ENCODE results near the gene VAV2.
A peak's percentile ranks its signal among the peaks of the same experiment; 100 is the strongest.
"Not testable (repeated sequence)": the region's sequence is repeated elsewhere in the genome, so short reads cannot be mapped to it uniquely, and the experiment has no call there.

Gene VAV2

DNA sequence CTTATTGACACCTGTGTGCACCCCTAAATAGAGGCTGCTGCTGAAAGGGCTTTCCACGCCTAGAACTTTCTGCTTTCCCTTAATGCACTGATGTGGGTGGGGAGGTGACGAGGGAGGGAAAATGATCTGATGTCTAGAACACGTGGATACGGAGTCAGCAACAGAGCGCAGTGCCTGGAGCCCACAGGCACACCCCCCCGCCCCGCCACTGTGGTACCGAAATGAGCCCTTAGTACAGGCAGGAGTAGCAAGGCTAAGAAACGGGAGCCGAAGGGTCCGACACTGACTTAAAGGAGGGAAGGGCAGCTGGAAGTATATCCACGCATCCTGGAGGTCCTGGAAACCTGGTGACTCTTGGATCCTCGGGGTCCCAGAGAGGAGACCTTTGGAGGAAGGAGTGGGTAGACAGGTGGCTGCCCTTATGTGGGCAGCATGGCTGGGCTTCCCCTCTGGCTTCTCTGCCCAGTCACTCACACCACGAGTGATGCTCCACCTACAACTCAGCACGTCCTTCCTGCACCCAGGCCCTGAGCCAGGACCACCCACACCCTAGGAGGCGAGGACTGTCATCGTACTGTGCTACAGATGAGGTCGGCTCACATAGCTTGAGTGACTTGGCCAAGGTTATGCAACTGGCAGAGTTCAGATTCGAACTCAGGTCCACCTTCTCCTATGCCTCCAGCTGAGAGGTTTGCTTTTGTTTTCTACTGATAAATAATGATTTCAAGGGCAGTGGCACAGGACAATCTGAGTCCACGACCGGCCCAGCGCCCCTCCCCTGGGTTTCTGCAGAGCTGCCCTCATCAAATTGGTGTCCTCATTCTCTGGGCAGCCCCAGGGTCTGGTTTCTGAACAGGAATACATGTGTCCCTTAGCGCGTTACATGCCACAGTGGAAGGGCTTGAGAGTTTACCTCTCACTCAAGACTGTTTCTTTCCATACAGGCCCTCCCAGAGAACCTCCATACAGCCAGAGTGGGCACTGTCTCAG, 4.7 kb upstream of the VAV2 start:
- DNase-seq = no peak

DNA sequence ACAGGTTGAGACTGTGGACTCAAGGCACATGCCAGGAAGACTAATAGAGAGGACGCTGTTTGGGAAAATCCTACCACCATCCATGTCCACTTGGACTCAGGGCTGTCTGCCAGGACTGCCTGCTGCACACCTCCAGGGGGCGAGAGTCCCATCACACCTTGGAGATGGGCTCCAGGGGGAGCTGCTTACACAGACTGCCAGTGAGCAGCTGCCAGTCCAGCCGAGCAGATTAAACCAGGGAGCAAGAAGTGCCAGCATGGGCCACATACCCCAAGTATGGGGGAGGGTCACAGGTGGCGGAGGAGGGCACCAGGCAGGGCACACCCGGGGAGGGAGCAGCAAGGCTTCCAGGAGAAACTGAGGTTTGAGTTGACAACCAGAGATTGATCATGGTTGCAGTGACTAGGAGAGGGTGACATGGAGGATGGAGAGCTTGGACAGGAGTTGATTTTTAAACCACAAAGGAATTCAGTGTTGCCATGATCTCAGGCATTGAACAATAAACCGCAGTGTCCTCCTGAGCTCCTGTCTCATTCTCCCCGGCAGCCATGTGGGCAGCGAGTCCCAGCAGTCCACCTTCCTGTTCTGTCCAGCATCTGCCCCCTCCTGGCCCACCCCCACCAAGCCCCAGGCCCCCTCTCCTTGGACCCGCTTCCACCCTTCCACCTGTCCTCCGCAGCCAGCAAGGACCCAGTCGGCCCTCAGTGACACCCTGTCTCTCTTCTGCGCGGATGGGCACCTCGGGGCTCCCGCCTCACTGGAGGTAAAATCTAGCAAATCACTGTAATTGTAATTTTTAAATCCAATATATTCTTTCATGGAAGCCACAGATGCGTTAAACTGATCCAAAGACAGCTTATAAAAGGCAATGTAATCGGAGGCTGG, 3.1 kb upstream of the VAV2 start:
- DNase-seq = no peak

DNA sequence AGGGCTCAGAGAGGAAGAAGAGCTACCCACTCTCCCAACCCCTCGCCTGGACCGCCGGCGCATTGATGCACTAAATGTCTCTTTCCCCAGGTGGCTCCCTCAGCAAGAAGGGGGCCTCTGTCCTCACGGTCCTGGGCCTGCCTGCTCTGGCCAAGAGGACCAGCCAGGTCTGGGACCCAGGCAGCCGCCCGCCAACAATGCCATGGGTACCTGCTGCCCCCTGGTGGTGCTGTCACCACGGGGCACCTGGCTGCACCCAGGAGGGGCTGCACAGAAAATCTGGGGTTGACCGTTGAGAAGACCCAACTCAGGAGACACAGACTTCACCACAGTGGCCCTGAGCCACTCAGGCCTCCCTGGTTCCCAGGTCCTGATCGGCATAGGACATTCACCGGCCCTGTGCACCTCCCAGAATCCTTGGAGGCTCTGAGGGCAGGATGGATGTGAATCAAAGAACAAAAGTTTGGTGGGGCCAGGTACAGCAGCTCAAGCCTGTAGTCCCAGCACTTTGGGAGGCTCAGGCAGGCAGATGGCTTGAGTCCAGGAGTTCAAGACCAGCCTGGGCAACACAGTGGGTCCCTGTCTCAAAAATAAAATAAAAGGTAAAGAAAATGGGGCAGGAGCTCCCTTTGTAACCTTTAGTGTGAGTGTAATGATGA, 2.4 kb upstream of the VAV2 start:
- peak; percentile 87 for DNase-seq

DNA sequence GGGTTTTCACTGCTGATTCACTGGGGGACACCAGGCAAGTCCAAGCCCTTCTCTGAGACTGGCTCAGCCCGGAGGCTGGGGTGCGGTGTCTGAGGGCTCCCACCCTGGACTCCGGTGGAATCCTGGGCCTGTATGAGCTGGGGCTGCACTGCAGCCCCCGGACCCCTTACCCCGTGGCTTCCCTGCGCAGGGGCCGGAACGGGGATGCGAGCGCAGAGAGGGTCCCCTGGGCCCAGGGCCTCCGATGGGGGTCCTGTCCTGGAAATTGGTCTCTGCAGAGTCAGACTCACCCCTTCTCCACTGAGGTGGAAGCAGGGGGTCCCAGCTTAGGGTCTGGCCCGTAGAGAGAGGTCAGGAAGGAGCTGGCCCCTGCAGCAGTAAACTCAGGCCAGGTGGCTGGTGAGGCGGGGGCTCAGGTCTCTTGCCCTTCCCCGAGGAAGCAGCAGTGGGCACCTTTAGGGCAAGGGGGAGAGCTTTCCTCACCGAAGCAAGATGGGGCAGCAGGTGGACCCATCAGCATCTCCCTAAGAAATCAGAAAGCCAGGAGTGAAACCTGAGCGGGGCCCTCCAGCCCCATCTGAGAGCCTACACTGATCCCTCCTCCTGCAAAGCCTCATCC, 1.6 kb upstream of the VAV2 start:
- no peak for DNase-seq

DNA sequence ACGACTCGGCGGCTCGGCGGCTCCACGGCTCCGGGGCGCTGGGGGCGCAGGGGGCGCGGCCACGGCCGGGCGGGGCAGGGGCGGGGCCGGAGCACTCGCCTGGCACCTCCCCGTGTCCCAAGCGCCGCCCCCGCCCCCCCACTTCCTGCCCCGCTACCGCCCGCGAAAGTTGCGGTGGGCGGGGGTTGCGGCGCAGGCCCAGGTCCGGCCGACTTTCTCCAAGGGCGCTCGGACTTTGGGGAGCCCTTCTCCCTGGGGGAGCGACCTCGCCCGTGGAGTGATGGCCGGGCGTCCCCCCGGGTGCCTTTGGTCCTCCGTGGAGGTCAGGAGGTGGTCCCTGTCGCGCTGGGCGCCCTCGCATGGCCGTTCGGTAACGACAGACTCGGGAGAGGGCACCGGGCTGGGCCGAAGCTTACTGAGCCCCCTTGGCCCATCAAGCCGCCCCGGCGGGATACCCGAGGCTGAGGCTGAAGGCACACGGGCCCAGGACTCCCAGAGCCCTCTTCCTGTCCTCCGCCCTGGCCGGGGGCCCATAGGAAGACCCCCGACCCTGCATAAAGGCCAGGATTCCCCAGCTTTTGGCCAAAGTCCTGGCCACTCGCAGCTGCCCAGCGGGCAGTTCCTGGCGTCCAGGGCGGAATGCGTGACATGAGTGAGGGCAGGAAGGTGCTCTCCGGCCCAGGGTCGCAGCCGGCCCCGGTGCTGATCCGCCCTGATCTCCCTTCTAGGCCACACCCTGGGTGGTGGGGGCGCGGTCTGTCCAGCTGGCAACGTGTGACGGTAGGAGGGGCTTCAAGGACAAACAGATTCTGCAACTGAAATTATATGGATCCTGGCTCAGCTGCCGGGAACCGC, 883 bp upstream of the VAV2 start:
- DNase-seq = peak; percentile 94

DNA sequence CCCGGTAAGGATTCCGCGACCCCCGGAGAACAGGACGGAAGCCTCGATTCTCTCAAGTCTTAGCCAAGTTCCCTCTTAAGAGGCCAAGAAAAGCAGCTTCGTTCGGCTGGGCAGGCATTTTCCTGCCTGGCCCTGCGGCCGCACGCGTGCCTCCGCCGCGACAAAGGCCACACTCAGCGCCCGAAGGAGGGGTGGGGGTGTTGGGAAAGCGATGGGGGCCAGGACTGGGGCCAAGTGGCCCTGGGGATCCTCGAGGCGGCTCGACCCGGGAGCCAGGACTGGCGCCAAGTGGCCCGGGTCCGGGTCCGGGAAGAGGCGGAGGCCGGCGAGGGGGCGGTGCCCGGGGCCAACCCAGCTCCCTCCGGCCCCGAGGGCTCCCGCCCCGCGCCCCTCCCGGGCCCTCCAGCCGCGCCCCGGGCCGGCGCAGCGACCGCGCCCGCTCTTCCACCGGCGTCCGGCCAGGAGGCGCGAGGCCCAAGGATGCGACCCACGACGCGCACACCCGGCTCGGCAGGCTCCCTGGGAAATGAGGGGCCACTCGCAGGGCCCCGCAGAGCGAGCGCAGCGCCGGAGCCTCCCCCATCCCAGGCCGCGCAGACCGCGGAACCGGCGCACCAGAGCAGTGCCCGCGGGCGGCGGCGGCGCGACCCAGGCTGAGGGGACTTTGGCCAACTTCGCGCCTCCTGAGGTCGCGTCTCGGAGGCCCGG, 756 bp downstream of the VAV2 start:
- peak; percentile 39 for DNase-seq

DNA sequence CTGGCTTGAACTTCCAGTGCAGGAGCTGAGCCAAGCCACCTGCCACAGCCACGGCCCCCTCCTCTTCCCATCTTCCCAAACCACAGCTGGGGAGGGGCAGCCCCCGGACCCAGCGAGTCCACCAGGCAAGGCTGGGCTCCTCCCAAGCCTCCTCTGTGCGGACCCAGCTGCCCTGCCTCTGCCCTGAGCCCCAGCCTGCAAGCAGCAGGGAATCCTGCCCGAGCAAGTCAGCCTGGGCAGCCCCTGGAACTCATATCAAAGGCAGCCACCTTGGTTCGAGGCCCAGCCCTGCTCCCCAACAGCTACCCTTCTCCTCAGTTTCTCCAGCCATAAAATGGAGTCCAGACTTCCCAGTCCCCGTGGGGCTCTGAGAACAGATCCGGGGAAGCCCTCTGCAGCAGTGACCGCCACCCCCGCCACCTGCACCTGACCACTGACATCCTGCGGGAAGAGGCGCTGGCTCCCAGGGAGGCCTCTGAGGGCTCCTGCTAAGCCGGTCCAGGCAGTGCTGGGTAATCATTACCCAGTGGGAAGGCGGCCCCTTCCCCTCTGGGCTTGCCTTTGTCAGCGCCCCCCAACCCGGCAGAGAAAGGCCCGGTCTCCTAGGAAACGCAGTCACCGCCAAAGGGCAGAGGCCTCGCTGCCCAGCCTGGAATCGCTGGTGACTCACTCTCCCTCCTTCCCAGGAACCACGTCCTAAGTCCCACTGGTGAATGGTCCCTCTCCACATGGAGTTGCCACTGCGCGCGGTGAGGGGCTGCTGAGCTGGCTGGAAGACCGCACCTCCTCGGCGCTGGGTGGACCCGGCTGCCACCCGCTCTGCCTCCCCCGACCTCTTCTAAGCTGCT, 1.5 kb downstream of the VAV2 start:
- DNase-seq = peak; percentile 48

DNA sequence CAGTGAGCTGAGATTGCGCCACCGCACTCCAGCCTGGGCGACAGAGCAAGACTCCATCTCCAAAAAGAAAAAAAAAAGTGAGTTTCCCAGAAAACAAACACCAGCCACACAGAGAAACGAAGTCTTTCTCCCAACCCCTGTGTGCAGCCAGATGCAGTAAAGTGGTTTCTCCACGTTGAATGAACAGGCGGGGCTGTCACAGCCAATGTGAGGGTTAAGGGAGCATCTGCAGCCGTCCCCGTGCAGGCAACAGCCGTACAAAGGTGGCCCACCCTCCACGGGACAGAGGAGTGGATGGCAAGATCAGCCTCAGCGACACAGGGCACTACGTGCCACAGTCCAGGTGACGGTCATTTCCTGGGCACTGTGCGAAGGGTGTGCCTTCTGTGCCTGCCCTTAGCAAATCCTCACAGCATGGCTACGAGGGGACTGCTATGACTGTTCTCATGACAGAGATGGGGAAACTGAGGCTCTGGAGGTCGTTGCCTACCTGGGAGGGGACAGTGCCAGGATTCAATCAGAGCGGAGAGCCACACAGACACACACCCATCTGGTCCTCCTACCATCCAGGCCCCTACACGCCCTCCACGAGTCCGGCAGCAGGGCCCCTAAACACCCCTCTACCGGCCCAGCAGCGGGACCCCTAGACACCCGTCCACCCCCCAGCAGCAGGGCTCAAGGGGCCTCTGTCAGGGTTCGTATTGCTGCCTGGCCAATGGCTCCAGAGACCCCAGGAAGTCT, 2.3 kb downstream of the VAV2 start:
- no peak for DNase-seq

DNA sequence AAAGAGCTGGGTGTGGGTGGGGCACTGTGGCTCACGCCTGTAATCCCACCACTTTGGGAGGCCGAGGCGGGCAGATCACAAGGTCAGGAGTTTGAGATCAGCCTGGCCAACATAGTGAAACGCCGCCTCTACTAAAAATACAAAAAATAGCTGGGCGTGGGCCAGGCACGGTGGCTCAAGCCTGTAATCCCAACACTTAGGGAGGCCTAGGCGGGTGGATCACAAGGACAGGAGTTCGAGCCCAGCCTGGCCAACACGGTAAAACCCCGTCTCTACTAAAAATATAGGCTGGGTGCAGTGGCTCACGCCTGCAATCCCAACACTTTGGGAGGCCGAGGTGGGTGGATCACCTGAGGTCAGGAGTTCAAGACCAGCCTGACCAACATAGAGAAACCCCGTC, 3.4 kb downstream of the VAV2 start:
- not testable (repeated sequence) for DNase-seq

DNA sequence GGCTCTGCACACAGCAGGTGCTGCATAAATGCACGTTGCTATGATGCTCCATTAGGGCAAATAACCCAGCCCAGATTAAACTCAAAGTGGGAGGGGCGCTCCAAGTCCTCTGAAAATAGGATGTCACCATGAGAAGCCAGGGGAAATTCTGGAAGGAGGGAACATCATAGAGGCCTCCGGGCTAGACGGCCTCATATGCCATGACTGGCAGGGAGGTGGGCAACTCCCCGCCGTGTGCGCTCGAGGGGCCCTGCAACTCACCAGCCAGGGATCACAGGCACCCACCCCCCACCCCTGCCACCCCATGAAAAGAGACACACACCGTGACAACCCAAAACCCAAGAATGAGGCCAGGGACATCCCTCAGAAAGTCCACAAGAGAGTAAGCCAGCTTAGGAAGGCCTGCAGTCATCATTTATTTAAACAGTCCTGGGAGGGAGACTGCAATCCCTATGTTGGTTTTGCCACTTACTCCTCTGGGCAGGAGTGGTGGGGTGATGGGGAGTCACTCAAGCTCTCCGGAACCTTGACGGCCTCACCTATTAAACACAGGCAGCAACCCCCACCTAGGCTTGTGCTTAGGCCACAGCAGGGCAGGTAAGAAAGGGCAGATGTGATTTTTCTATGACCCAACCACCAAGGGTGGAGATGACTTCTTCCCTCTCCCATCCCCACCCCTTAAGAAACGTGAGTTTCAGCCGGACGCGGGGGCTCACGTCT, 4.0 kb downstream of the VAV2 start:
- DNase-seq = peak; percentile 9

DNA sequence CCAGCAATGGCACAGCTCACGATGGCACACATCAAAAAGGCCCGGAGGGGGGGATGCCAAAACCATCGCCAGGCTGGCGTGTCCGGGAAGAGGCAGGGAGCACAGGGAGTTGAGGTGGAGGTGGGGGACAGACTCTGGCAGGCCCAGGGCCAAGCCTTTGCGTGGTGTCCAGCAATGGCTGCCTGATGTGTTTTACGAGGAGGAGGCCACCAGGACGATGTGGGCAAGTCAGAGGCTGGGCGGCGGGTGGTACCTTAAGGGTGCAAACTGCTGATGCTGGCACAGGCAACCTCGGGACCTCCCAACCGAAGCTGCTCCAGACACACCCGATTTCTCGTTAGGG, 4.7 kb downstream of the VAV2 start:
- DNase-seq = peak; percentile 7

DNA sequence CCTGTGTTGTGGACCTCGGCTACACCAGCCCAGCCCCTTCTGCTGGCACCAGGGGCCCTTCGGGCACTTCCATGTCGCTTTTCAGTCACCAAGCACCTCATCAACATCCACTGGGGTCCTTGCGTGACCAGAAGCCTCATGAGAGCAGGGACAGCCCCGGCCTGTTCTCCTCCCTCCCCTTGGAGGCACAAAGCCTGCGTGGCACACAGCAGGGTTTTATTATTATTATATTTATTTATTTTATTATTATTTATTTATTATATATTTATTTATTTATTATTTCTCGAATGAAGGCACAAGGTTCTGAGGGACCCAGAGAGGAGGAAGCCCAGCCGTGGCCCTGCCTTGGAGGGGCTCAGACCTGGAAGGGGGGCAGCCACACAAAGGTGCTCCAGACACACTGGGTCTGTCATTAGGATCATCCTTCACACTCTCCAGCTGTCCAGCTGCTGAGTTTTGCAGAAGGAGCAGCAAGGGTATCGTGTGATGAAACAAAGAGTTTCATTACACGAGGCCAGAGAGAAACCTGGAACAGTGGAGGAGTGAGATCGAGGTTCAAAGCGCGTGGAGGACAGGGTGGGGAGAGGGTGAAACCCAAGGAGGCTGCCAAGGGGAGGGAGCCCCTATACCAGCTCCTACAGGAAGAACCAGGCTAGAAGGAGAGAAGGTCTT, 5.2 kb downstream of the VAV2 start:
- DNase-seq = peak; percentile 7

DNA sequence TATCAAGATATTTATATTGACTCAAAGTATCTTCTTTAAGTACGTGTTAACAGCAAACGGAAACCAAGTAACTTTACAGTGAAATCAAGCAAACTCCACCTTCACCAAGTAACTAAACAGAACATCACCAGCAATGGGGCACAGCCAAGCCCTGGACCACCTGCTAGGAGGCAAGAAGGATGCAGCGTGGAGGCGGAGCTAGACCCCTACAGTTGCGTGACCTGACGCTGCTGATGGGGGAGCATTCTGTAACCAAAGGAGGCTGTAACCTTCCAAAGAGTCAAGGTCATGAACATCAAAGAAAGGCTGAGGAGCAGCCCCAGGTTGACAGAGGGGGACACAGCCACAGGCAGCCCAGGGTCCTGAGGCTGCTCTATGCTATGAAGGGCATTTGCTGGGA, 6.1 kb downstream of the VAV2 start:
- DNase-seq = no peak

DNA sequence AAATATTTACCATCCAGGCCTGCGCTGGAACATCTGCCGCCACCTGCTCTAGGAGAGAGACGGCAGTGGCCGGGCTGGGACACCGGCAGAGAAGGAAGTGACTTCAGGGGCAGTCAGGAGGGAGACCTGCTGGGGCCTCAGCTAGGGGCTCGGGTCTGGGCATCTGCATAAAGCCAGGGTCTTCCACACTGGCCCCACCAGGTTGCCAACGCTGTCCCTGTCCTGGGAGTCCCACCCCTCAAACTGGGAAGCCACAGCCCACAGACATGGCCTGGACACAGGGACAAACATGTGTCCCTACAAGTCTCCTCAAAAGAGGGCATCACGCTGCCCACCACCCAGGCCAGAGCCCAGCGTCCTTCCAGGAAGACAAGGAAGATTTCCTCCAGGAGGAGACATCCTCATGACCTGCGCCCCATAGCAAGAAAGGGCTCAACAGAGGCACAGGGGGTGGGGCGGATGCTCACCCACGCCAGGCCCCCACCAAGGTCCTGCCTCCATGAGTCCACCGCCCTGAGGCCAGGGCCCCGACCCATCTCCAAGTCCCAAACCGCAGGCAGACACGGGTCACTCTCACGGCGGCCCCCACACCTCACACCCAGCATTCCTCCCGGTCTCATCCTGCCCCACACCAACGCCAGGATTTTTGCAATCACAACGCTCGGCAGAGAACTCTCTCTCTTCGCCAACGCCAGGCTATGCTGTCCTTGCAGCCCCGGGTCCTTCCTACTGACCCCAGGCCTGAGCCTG, 9.0 kb downstream of the VAV2 start:
- peak; percentile 14 for DNase-seq

DNA sequence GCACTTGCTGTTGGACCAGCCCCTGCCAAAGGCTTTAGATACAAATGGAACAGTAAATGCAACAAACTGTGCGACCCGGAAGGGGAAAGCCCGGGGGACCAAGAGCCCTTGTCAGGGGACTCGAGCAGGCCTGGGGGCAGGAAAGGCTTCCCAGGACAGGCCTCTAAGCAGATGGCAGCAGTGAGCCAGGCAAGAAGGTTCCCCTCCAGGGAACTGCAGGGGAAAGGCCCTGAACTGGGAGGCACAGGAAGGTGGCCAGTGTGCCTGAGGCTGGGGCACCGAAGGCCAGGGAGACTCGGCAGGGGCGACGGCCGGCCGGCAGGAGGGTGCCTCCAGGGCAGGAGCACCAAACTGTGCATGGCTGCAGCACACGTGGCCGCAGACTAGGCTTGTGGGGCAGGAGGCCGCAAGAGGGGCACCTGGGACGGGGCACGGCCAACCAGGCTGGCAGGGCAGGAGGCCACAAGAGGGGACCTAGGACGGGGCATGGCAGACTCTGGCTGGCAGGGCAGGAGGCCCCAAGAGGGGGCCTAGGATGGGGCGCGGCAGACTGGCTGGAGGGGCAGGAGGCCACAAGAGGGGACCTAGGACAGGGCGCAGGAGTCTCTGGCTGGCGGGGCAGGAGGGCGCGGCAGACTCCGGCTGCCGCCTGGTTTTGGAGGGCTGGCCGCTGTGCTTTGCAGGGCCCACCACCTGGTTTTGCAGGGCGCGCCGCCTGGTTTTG, 10.0 kb downstream of the VAV2 start:
- peak; percentile 21 for DNase-seq

DNA sequence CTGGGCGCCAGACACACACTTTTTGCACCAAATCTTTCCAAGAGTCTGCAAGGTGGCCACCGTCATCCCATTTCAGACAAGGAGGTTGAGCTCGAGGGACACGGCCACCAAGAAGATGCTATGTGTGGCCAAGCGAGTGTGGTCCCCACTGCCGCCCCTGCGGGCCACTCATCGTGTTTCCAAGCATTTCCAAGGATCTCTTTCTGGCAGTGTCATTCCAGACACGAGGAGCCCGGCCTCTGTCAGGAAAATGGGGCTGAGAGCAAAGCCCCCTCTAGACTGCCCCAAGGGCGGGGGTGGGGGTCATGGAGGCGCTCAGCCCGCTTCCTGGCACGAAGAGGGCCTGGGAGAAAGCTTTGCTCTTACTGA, 10.6 kb downstream of the VAV2 start:
- no peak for DNase-seq

Data from right hindlimb (tissue), 1 donor.